ENCODE data around the gene CCNG1.

The CCNG1 gene

DNA sequence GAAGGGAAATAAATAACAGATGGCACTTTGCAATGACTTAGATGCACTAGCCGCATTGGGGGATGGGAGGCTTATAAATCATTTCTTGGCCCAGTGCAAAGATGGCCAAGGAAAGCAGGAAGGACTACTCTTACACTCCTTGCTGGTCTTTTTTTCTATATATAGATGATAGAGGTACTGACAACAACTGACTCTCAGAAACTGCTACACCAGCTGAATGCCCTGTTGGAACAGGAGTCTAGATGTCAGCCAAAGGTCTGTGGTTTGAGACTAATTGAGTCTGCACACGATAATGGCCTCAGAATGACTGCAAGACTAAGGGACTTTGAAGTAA lies 1.7 kb downstream of the CCNG1 start:
- peaks cover 8% of the 10 kb centered on the region for H3K4me1 ChIP-seq
- H3K4me2 ChIP-seq (ENCODE audit: low read length): peak overlapping the region; percentile 34
- H2AFZ ChIP-seq: no peak overlapping the region
- H3K79me2 ChIP-seq: peaks cover 17% of the 10 kb centered on the region
- H3K27ac ChIP-seq: peak overlapping the region; percentile 10
- no peak overlapping the region for H3K9ac ChIP-seq
- H3K36me3 ChIP-seq (ENCODE audit: control insufficient read depth, insufficient read depth, low read length): no peaks in the 10 kb centered on the region
- no peak overlapping the region for H3K4me3 ChIP-seq (ENCODE audit: low read depth, low read length)
- H3K27me3 ChIP-seq (ENCODE audit: control insufficient read depth, insufficient read depth, low read length): no peaks in the 10 kb centered on the region
- TF ChIP-seq CTCF (IDR thresholded peaks at IDR 0.05): no peak
- H3K9me3 ChIP-seq (ENCODE audit: control insufficient read depth, low read length): no peaks in the 10 kb centered on the region

DNA sequence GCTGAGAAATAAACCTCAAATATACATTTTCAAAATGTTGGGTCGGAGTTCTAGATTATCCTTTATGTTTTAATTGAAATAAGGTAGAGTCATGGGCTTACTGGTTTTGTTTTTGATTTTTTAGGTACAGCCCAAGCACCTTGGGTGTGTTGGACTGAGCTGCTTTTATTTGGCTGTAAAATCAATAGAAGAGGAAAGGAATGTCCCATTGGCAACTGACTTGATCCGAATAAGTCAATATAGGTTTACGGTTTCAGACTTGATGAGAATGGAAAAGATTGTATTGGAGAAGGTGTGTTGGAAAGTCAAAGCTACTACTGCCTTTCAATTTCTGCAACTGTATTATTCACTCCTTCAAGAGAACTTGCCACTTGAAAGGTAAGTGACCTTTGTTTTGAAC lies 3.6 kb downstream of the CCNG1 start:
- H3K4me1 ChIP-seq: peaks cover 12% of the 10 kb centered on the region
- H3K27me3 ChIP-seq (ENCODE audit: control insufficient read depth, insufficient read depth, low read length): no peaks in the 10 kb centered on the region
- no peak overlapping the region for H3K4me3 ChIP-seq (ENCODE audit: low read depth, low read length)
- H3K27ac ChIP-seq: no peak overlapping the region
- H3K9ac ChIP-seq: no peak overlapping the region
- H3K4me2 ChIP-seq (ENCODE audit: low read length): no peak overlapping the region
- no peak for TF ChIP-seq CTCF (IDR thresholded peaks at IDR 0.05)
- H2AFZ ChIP-seq: no peak overlapping the region
- H3K36me3 ChIP-seq (ENCODE audit: control insufficient read depth, insufficient read depth, low read length): no peaks in the 10 kb centered on the region
- H3K79me2 ChIP-seq: peaks cover 17% of the 10 kb centered on the region
- H3K9me3 ChIP-seq (ENCODE audit: control insufficient read depth, low read length): no peaks in the 10 kb centered on the region

DNA sequence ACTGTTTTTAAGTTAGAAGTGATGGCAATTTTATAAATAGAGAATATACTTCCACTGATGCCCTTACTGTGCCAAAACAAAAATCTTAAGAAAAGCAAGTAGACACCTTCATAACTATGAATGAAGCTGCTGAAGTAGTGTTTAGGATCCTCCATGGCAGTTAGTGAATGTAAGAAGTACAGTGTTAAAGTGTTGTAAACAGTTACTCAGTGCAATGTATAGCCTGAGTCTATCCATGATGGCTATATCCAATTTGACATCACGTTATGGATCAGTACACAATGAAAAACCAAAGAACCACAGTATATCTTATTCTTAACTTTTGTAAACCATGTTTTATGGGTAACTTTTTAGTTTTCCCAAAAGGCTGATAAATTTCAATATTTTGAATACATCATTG lies 7.1 kb downstream of the CCNG1 start:
- Histone ChIP-seq H3K4me1 (peaks cover 9% of the 10 kb centered on the region), H3K4me2 (ENCODE audit: low read length) (no peak overlapping the region), H3K4me3 (ENCODE audit: low read depth, low read length) (no peak overlapping the region), H3K27ac (no peak overlapping the region), H3K79me2 (peaks cover 6% of the 10 kb centered on the region), H3K9me3 (ENCODE audit: control insufficient read depth, low read length) (no peaks in the 10 kb centered on the region), H3K9ac (no peak overlapping the region), H3K27me3 (ENCODE audit: control insufficient read depth, insufficient read depth, low read length) (no peaks in the 10 kb centered on the region), H3K36me3 (ENCODE audit: control insufficient read depth, insufficient read depth, low read length) (no peaks in the 10 kb centered on the region), H2AFZ (no peak overlapping the region)
- TF ChIP-seq CTCF (IDR thresholded peaks at IDR 0.05): no peak

DNA sequence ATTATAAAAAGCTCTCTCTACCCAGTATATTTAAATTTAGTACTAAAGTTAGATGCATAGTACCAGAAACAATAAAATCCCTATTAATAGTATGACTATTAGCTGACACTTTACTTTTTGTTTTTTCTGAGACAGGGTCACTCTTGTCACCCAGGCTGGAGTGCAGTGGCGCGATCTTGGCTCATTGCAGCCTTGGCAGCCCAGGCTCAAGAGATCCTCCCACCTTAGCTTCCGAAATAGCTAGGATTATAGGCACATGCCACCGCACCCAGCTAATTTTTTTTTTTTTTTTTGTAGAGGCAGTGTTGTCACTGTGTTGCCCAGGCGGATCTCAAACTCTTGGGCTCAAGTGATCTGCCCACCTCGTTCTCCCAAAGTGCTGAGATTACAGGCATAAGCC lies 8.0 kb downstream of the CCNG1 start:
- H3K4me1 ChIP-seq: peaks cover 5% of the 10 kb centered on the region
- no peak overlapping the region for H3K9ac ChIP-seq
- no peaks in the 10 kb centered on the region for H3K9me3 ChIP-seq (ENCODE audit: control insufficient read depth, low read length)
- H3K79me2 ChIP-seq: no peaks in the 10 kb centered on the region
- H3K36me3 ChIP-seq (ENCODE audit: control insufficient read depth, insufficient read depth, low read length): no peaks in the 10 kb centered on the region
- no peaks in the 10 kb centered on the region for H3K27me3 ChIP-seq (ENCODE audit: control insufficient read depth, insufficient read depth, low read length)
- no peak overlapping the region for H3K27ac ChIP-seq
- no peak overlapping the region for H3K4me2 ChIP-seq (ENCODE audit: low read length)
- no peak overlapping the region for H2AFZ ChIP-seq
- no peak overlapping the region for H3K4me3 ChIP-seq (ENCODE audit: low read depth, low read length)
- no peak for TF ChIP-seq CTCF (IDR thresholded peaks at IDR 0.05)

DNA sequence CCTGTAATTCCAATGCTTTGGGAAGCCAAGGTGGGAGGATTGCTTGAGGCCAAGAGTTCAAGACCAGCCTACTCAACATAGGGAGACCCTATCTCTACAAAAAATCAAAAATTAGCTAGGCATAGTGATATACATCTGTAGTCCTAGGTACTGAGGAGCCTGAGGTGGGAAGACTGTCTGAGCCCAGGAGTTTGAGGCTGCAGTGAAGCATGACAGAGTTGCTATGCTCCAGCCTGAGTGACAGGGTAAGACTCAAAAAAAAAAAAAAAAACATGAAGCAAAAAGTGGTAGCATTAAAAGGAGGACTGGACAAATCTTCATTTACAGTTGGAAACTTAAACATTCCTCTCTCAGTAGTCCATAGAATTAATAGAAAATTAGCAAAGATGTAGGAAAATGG lies 9.8 kb downstream of the CCNG1 start:
- H3K4me1 ChIP-seq: peaks cover 4% of the 10 kb centered on the region
- H3K27ac ChIP-seq: no peak overlapping the region
- no peak overlapping the region for H2AFZ ChIP-seq
- no peak overlapping the region for H3K4me3 ChIP-seq (ENCODE audit: low read depth, low read length)
- H3K36me3 ChIP-seq (ENCODE audit: control insufficient read depth, insufficient read depth, low read length): no peaks in the 10 kb centered on the region
- no peak for TF ChIP-seq CTCF (IDR thresholded peaks at IDR 0.05)
- no peaks in the 10 kb centered on the region for H3K9me3 ChIP-seq (ENCODE audit: control insufficient read depth, low read length)
- no peaks in the 10 kb centered on the region for H3K27me3 ChIP-seq (ENCODE audit: control insufficient read depth, insufficient read depth, low read length)
- H3K9ac ChIP-seq: no peak overlapping the region
- no peak overlapping the region for H3K4me2 ChIP-seq (ENCODE audit: low read length)
- no peaks in the 10 kb centered on the region for H3K79me2 ChIP-seq
